DND-41 (cell line): ENCODE results near the gene VWA3B.

Experiments used
- ATAC-seq: fragments of 200-7000 bp; cut with Tn5 transposase; 3 replicates; pipeline ENCODE4 v1.9.1; 2021; ENCODE audit warnings: low read depth; ENCODE audit not compliant: insufficient read depth
- DNase-seq: peaks from one replicate; pipeline ENCODE4 v3.0.0-alpha.2; 2020
- H2AFZ ChIP-seq: 2 replicates; pipeline ENCODE4 v1.6.0; 2012; ENCODE audit warnings: low read depth, low read length
- H3K27ac ChIP-seq: 2 replicates; pipeline ENCODE4 v1.5.1; 2012; ENCODE audit warnings: low read length, inconsistent platforms
- H3K27me3 ChIP-seq: fragments of 200-600 bp; sonication (generic); 2 replicates; pipeline ENCODE4 v1.6.0; 2012; ENCODE audit warnings: low read length, mild to moderate bottlenecking, inconsistent platforms; ENCODE audit not compliant: insufficient read depth, poor library complexity
- H3K36me3 ChIP-seq: 2 replicates; pipeline ENCODE4 v1.5.1; 2012; ENCODE audit warnings: low read length, inconsistent platforms; ENCODE audit not compliant: insufficient read depth
- H3K4me1 ChIP-seq: 2 replicates; pipeline ENCODE4 v1.5.1; 2012; ENCODE audit warnings: mild to moderate bottlenecking, low read length; ENCODE audit not compliant: insufficient read depth
- H3K4me2 ChIP-seq: 2 replicates; pipeline ENCODE4 v1.6.0; 2012; ENCODE audit warnings: mild to moderate bottlenecking, moderate library complexity, low read length, inconsistent platforms; ENCODE audit not compliant: insufficient read depth
- H3K4me3 ChIP-seq, 2 experiments: fragments of 200-600 bp in 1 of 2; shearing (Covaris generic) in 1 of 2; 2 replicates each; pipeline ENCODE4 v1.5.1; 2012 to 2016; ENCODE audit warnings: inconsistent platforms in 2 of 2, low read length in 2 of 2, mild to moderate bottlenecking in 2 of 2, low read depth in 1 of 2, moderate library complexity in 1 of 2
- H3K79me2 ChIP-seq: 2 replicates; pipeline ENCODE4 v1.6.0; 2012; ENCODE audit warnings: low read length, inconsistent platforms; ENCODE audit not compliant: insufficient read depth
- H3K9ac ChIP-seq: 2 replicates; pipeline ENCODE4 v1.6.0; 2012; ENCODE audit warnings: low read depth, mild to moderate bottlenecking, inconsistent platforms, low read length, moderate library complexity
- H3K9me3 ChIP-seq: 2 replicates; pipeline ENCODE4 v1.5.1; 2012; ENCODE audit warnings: low read length, moderate library complexity, mild to moderate bottlenecking, inconsistent platforms; ENCODE audit not compliant: insufficient read depth, severe bottlenecking
- H4K20me1 ChIP-seq: 2 replicates; pipeline ENCODE4 v1.6.0; 2012; ENCODE audit warnings: low read length; ENCODE audit not compliant: insufficient read depth
- CTCF ChIP-seq: IDR thresholded peaks from 2 replicates; pipeline ENCODE4 v1.5.1; 2012; ENCODE audit warnings: borderline replicate concordance, low read length, moderate library complexity, mild to moderate bottlenecking; ENCODE audit not compliant: poor library complexity, severe bottlenecking; ENCODE audit errors: extremely low read depth
- EZH2 ChIP-seq: IDR thresholded peaks from 3 replicates; pipeline ENCODE4 v1.6.1; 2012; ENCODE audit warnings: borderline replicate concordance, low read depth, mild to moderate bottlenecking, moderate library complexity, low read length, inconsistent platforms; ENCODE audit not compliant: severe bottlenecking

Gene VWA3B

GRCh38 chr2:98329549-98329948, 242.6 kb downstream of the VWA3B start:
- H3K4me2 ChIP-seq: no peak overlapping the region
- H3K27ac ChIP-seq: no peak overlapping the region
- no peaks in the 10 kb centered on the region for H3K4me1 ChIP-seq
- DNase-seq: no peak
- no peaks in the 10 kb centered on the region for H3K9me3 ChIP-seq
- H3K36me3 ChIP-seq: no peaks in the 10 kb centered on the region
- no peaks in the 10 kb centered on the region for H4K20me1 ChIP-seq
- no peak overlapping the region for H3K4me3 ChIP-seq
- ATAC-seq: no peak
- no peak overlapping the region for H3K9ac ChIP-seq
- H2AFZ ChIP-seq: no peak overlapping the region
- H3K27me3 ChIP-seq: peaks cover 2% of the 10 kb centered on the region
- TF ChIP-seq CTCF (no peak), EZH2 (no peak)
- H3K79me2 ChIP-seq: no peaks in the 10 kb centered on the region

GRCh38 chr2:98332989-98333388, 246.0 kb downstream of the VWA3B start:
- ATAC-seq (no peak), DNase-seq (no peak)
- Histone ChIP-seq H3K4me3 (no peak overlapping the region), H3K9ac (no peak overlapping the region), H3K4me1 (no peaks in the 10 kb centered on the region), H3K36me3 (no peaks in the 10 kb centered on the region), H3K27ac (no peak overlapping the region), H3K79me2 (no peaks in the 10 kb centered on the region), H3K4me2 (no peak overlapping the region), H2AFZ (no peak overlapping the region), H4K20me1 (no peaks in the 10 kb centered on the region), H3K9me3 (no peaks in the 10 kb centered on the region), H3K27me3 (peaks cover 2% of the 10 kb centered on the region)
- no peak for TF ChIP-seq EZH2
- TF ChIP-seq CTCF: no peak

- TF ChIP-seq EZH2 (no peak), CTCF (no peak)
- no peak for DNase-seq
- Histone ChIP-seq H3K9me3 (no peaks in the 10 kb centered on the region), H3K4me2 (no peak overlapping the region), H3K27me3 (peaks cover 2% of the 10 kb centered on the region), H3K9ac (no peak overlapping the region), H3K27ac (no peak overlapping the region), H3K36me3 (no peaks in the 10 kb centered on the region), H3K4me1 (no peaks in the 10 kb centered on the region), H4K20me1 (no peaks in the 10 kb centered on the region), H3K79me2 (no peaks in the 10 kb centered on the region), H2AFZ (no peak overlapping the region), H3K4me3 (no peak overlapping the region)
- ATAC-seq: no peak
Observed at GRCh38 chr2:98333922-98334321, 247.0 kb downstream of the VWA3B start.
